Measurements from ENCODE around the gene RAB11B.
"Not testable (repeated sequence)": the region's sequence is repeated elsewhere in the genome, so short reads cannot be mapped to it uniquely, and the experiment has no call there.

The RAB11B gene

GRCh38 chr19:8426283-8426682 is 36.1 kb downstream of the RAB11B start:
- no peak for DNase-seq (ENCODE audit: low read depth)
- H3K4me3 ChIP-seq (ENCODE audit: control insufficient read depth, low read depth, low read length): no peak overlapping the region
- TF ChIP-seq CTCF (IDR thresholded peaks at IDR 0.05; ENCODE audit: control insufficient read depth, insufficient read depth, low read depth, low read length, missing control alignments): no peak

GRCh38 chr19:8429044-8429443 is 38.9 kb downstream of the RAB11B start:
- TF ChIP-seq CTCF (IDR thresholded peaks at IDR 0.05; ENCODE audit: control insufficient read depth, insufficient read depth, low read depth, low read length, missing control alignments): no peak
- no peak for DNase-seq (ENCODE audit: low read depth)
- H3K4me3 ChIP-seq (ENCODE audit: control insufficient read depth, low read depth, low read length): no peak overlapping the region

GRCh38 chr19:8429826-8430225 is 39.7 kb downstream of the RAB11B start:
- no peak for TF ChIP-seq CTCF (IDR thresholded peaks at IDR 0.05; ENCODE audit: control insufficient read depth, insufficient read depth, low read depth, low read length, missing control alignments)
- DNase-seq (ENCODE audit: low read depth): no peak
- H3K4me3 ChIP-seq (ENCODE audit: control insufficient read depth, low read depth, low read length): no peak overlapping the region

GRCh38 chr19:8430650-8431049 is 40.5 kb downstream of the RAB11B start:
- no peak for TF ChIP-seq CTCF (IDR thresholded peaks at IDR 0.05; ENCODE audit: control insufficient read depth, insufficient read depth, low read depth, low read length, missing control alignments)
- no peak overlapping the region for H3K4me3 ChIP-seq (ENCODE audit: control insufficient read depth, low read depth, low read length)
- no peak for DNase-seq (ENCODE audit: low read depth)

- no peak overlapping the region for H3K4me3 ChIP-seq (ENCODE audit: control insufficient read depth, low read depth, low read length)
- DNase-seq (ENCODE audit: low read depth): no peak
- TF ChIP-seq CTCF (IDR thresholded peaks at IDR 0.05; ENCODE audit: control insufficient read depth, insufficient read depth, low read depth, low read length, missing control alignments): no peak
These were observed 48.1 kb downstream of the RAB11B start for GRCh38 chr19:8438236-8438635.

- DNase-seq (ENCODE audit: low read depth): no peak
- H3K4me3 ChIP-seq (ENCODE audit: control insufficient read depth, low read depth, low read length): no peak overlapping the region
- no peak for TF ChIP-seq CTCF (IDR thresholded peaks at IDR 0.05; ENCODE audit: control insufficient read depth, insufficient read depth, low read depth, low read length, missing control alignments)
These were observed 51.8 kb downstream of the RAB11B start for GRCh38 chr19:8441725-8442544.

GRCh38 chr19:8444140-8444676 is 54.0 kb downstream of the RAB11B start:
- not testable (repeated sequence) for DNase-seq (ENCODE audit: low read depth)
- H3K4me3 ChIP-seq (ENCODE audit: control insufficient read depth, low read depth, low read length): peak overlapping the region; percentile 60
